Lower leg skin (tissue), 3 donors: ENCODE results near the gene ZSCAN21.

ENCODE experiments used
- POLR2A ChIP-seq, 2 donors: fragments of 450-650 bp; IDR thresholded peaks; one replicate each; pipeline ENCODE4 v1.6.1; 2016 to 2017; ENCODE audit warnings: antibody characterized with exemption in 2 of 2, mild to moderate bottlenecking in 1 of 2, moderate library complexity in 1 of 2
- TF ChIP-seq, protein P1 (sequence below), 3 donors: fragments of 450-650 bp; IDR thresholded peaks; one replicate each; pipeline ENCODE4 v1.5.1; 2016; ENCODE audit warnings: antibody characterized with exemption in 3 of 3, mild to moderate bottlenecking in 3 of 3, moderate library complexity in 2 of 3

DNA sequence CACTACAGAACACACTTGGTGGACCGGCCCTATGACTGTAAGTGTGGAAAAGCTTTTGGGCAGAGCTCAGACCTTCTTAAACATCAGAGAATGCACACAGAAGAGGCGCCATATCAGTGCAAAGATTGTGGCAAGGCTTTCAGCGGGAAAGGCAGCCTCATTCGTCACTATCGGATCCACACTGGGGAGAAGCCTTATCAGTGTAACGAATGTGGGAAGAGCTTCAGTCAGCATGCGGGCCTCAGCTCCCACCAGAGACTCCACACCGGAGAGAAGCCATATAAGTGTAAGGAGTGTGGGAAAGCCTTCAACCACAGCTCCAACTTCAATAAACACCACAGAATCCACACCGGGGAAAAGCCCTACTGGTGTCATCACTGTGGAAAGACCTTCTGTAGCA lies 14.6 kb downstream of the ZSCAN21 start:
- no peak for TF ChIP-seq POLR2A (IDR thresholded peaks at IDR 0.05)
- TF ChIP-seq, protein P1, sequence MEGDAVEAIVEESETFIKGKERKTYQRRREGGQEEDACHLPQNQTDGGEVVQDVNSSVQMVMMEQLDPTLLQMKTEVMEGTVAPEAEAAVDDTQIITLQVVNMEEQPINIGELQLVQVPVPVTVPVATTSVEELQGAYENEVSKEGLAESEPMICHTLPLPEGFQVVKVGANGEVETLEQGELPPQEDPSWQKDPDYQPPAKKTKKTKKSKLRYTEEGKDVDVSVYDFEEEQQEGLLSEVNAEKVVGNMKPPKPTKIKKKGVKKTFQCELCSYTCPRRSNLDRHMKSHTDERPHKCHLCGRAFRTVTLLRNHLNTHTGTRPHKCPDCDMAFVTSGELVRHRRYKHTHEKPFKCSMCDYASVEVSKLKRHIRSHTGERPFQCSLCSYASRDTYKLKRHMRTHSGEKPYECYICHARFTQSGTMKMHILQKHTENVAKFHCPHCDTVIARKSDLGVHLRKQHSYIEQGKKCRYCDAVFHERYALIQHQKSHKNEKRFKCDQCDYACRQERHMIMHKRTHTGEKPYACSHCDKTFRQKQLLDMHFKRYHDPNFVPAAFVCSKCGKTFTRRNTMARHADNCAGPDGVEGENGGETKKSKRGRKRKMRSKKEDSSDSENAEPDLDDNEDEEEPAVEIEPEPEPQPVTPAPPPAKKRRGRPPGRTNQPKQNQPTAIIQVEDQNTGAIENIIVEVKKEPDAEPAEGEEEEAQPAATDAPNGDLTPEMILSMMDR (IDR thresholded peaks at IDR 0.05), result no peak
